Endodermal cell (in vitro differentiated cells): Measurements from ENCODE around the gene SUPT16H. TPM values are rescaled to one million over a fixed set of nuclear protein-coding genes. Genes with fewer than 3 reads are reported as not detected.

ENCODE experiments used
- DNase-seq: peaks from one replicate; pipeline ENCODE4 v3.0.0-alpha.2; 2017
- H3K27ac ChIP-seq: 2 replicates; pipeline ENCODE4 v1.5.1; 2013; ENCODE audit warnings: mild to moderate bottlenecking, low read depth, low read length, moderate library complexity
- H3K27me3 ChIP-seq: 2 replicates; pipeline ENCODE4 v1.6.1; 2013; ENCODE audit warnings: mild to moderate bottlenecking, low read length, moderate library complexity; ENCODE audit not compliant: insufficient read depth, control insufficient read depth, poor library complexity, severe bottlenecking
- H3K36me3 ChIP-seq: 2 replicates; pipeline ENCODE4 v1.7.0; 2013; ENCODE audit warnings: mild to moderate bottlenecking, low read length, moderate library complexity; ENCODE audit not compliant: control insufficient read depth, insufficient read depth
- H3K4me1 ChIP-seq: one replicate; pipeline ENCODE4 v1.7.0; 2013; ENCODE audit warnings: low read length; ENCODE audit not compliant: control insufficient read depth, insufficient read depth
- H3K4me3 ChIP-seq: 2 replicates; pipeline ENCODE4 v1.5.1; 2013; ENCODE audit warnings: mild to moderate bottlenecking, low read length, moderate library complexity
- H3K9ac ChIP-seq: 2 replicates; pipeline ENCODE4 v1.6.1; 2013; ENCODE audit warnings: mild to moderate bottlenecking, low read length, moderate library complexity; ENCODE audit not compliant: poor library complexity, severe bottlenecking; ENCODE audit errors: extremely low read depth
- H3K9me3 ChIP-seq: 2 replicates; pipeline ENCODE4 v1.6.1; 2013; ENCODE audit warnings: mild to moderate bottlenecking, low read length, moderate library complexity; ENCODE audit not compliant: control insufficient read depth
- H3K27ac Mint-ChIP-seq: 2 replicates; pipeline ENCODE4 v1.8.0; 2020; ENCODE audit warnings: mixed read lengths
- H3K27me3 Mint-ChIP-seq: 2 replicates; pipeline ENCODE4 v1.8.0; 2021; ENCODE audit warnings: mild to moderate bottlenecking, mixed read lengths; ENCODE audit not compliant: insufficient read depth
- H3K36me3 Mint-ChIP-seq: 2 replicates; pipeline ENCODE4 v1.8.0; 2020; ENCODE audit warnings: low read depth, mixed read lengths
- H3K4me1 Mint-ChIP-seq: 2 replicates; pipeline ENCODE4 v1.8.0; 2020; ENCODE audit warnings: mixed read lengths
- H3K4me3 Mint-ChIP-seq: 2 replicates; pipeline ENCODE4 v1.8.0; 2020; ENCODE audit warnings: mild to moderate bottlenecking, moderate library complexity, mixed read lengths
- H3K9me3 Mint-ChIP-seq: 2 replicates; pipeline ENCODE4 v1.8.0; 2020; ENCODE audit warnings: mild to moderate bottlenecking, mixed read lengths
- WGBS, 2 experiments: methylation state at CpG; one replicate each; pipeline versions ENCODE4 v1.1.5 to v1.1.7; 2013; ENCODE audit warnings: missing lambda C conversion rate in 2 of 2, mixed read lengths in 1 of 2; ENCODE audit not compliant: insufficient coverage in 1 of 2, insufficient read length in 1 of 2; 5-methylcytosine and 5-hydroxymethylcytosine counted together
- total RNA-seq, 2 donors: library from RNA; stranded (reverse); fragmentation: NEBNext Ultra II Directional in 1 of 2; extraction: Animal tissue kit (Norgen Biotek cat#: 25700) in 1 of 2; gene quantifications; 2 replicates in 1 of 2; 3 replicates in 1 of 2; pipeline ENCODE4 v1.2.1, GENCODE V29; 2021
- TF ChIP-seq, protein P1 (sequence below): fragments of 200-600 bp; sonication (generic); conservative IDR thresholded peaks from 2 replicates; pipeline ENCODE4 v1.5.0; 2021; ENCODE audit warnings: antibody characterized with exemption, mild to moderate bottlenecking

Gene SUPT16H
- total RNA-seq, 2 donors from 2014 or later = 147 to 181 TPM

DNA sequence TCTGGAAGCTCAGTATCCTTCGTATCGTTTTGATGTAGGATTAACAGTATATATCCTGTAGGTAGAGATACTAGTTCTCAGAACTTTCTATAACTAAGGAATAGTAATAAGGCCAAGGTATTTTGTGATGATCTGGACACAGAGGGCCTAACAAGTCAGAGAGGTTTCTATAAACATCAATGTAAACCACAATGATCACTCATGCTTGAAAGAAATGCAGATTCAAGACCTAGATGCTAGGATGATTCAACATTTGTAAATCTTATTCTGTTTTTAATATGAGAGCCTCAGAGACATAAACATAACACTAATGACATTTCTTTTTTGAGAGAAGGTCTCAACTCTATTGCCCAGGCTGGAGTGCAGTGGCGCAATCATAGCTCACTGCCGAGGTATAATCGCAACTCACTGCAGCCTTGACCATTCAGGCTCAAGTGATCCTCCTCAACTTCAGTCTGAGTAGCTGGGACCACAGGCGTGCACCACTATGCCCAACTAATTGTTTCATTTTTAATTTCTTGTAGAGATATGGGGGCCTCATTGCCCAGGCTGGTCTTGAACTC, 16.2 kb downstream of the SUPT16H start:
- Histone ChIP-seq H3K9ac (no peak overlapping the region), H3K4me3 (no peak overlapping the region), H3K27ac (no peak overlapping the region), H3K27me3 (no peaks in the 10 kb centered on the region), H3K36me3 (peaks cover 100% of the 10 kb centered on the region), H3K4me1 (no peaks in the 10 kb centered on the region), H3K9me3 (no peaks in the 10 kb centered on the region)
- DNase-seq = no peak
- WGBS, 2 experiments = 94 to 95% methylated on average over 4 to 6 of the region's 6 CpGs
- H3K36me3 Mint-ChIP-seq = peaks cover 90% of the 10 kb centered on the region
- no peaks in the 10 kb centered on the region for H3K27me3 Mint-ChIP-seq
- H3K9me3 Mint-ChIP-seq = no peaks in the 10 kb centered on the region
- no peak overlapping the region for H3K4me3 Mint-ChIP-seq
- H3K27ac Mint-ChIP-seq = no peak overlapping the region
- TF ChIP-seq, protein P1, sequence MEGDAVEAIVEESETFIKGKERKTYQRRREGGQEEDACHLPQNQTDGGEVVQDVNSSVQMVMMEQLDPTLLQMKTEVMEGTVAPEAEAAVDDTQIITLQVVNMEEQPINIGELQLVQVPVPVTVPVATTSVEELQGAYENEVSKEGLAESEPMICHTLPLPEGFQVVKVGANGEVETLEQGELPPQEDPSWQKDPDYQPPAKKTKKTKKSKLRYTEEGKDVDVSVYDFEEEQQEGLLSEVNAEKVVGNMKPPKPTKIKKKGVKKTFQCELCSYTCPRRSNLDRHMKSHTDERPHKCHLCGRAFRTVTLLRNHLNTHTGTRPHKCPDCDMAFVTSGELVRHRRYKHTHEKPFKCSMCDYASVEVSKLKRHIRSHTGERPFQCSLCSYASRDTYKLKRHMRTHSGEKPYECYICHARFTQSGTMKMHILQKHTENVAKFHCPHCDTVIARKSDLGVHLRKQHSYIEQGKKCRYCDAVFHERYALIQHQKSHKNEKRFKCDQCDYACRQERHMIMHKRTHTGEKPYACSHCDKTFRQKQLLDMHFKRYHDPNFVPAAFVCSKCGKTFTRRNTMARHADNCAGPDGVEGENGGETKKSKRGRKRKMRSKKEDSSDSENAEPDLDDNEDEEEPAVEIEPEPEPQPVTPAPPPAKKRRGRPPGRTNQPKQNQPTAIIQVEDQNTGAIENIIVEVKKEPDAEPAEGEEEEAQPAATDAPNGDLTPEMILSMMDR = no peak
- H3K4me1 Mint-ChIP-seq = no peaks in the 10 kb centered on the region

DNA sequence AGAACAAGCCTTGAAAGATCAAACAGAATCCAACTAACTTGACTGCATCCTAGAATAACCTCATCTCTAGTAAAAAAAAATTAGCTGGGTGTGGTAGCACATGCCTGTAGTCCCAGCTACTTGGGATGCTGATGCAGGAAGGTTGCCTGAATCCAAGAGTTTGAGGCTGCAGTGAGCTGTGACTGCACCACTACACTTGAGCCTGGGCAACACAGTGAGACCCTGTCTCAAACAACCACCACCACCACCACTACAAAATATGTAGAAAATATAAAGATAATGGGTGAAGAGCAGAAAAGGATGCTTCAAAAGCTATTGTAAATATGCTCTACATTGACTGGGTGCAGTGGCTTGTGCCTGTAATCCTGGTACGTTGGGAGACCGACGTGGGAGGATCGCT, 27.3 kb downstream of the SUPT16H start:
- 97 to 98% methylated on average over 4 of the region's 4 CpGs for WGBS, 2 experiments
- H3K9ac ChIP-seq = no peak overlapping the region
- Mint-ChIP-seq H3K9me3 (no peaks in the 10 kb centered on the region), H3K36me3 (peaks cover 88% of the 10 kb centered on the region), H3K4me1 (no peaks in the 10 kb centered on the region), H3K4me3 (no peak overlapping the region), H3K27me3 (no peaks in the 10 kb centered on the region), H3K27ac (peak overlapping the region; percentile 31)
- TF ChIP-seq, protein P1 = no peak
- H3K4me1 ChIP-seq = no peaks in the 10 kb centered on the region
- H3K9me3 ChIP-seq = no peaks in the 10 kb centered on the region
- H3K27me3 ChIP-seq = no peaks in the 10 kb centered on the region
- peaks cover 92% of the 10 kb centered on the region for H3K36me3 ChIP-seq
- H3K27ac ChIP-seq = no peak overlapping the region
- DNase-seq = no peak
- no peak overlapping the region for H3K4me3 ChIP-seq

DNA sequence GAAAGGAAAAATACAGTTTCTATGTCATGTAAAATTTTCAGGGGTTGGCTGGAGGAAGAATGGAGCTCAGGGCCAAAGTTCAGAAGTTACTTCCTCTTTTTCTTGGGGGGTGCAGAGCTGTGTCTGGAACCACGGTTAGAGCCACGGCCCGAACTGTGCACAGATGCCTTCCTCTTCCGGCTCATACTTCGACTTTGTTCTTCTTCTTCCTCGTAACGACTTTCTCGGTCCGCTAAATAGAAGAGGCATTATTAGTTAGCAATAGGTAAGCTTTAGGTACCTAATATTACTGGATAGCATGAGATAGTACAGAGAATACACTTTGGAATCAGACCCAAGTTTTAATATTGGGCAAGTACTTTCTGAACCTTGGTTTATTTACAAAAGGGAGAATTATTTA, 31.2 kb downstream of the SUPT16H start:
- H3K9ac ChIP-seq = no peak overlapping the region
- Mint-ChIP-seq H3K9me3 (no peaks in the 10 kb centered on the region), H3K36me3 (peaks cover 58% of the 10 kb centered on the region), H3K4me1 (peaks cover 6% of the 10 kb centered on the region), H3K27me3 (no peaks in the 10 kb centered on the region), H3K4me3 (no peak overlapping the region), H3K27ac (no peak overlapping the region)
- no peaks in the 10 kb centered on the region for H3K9me3 ChIP-seq
- no peak overlapping the region for H3K27ac ChIP-seq
- DNase-seq = no peak
- TF ChIP-seq, protein P1 = no peak
- H3K27me3 ChIP-seq = no peaks in the 10 kb centered on the region
- H3K4me1 ChIP-seq = no peaks in the 10 kb centered on the region
- WGBS, 2 experiments = 97 to 100% methylated on average over 1 to 9 of the region's 9 CpGs
- no peak overlapping the region for H3K4me3 ChIP-seq
- H3K36me3 ChIP-seq = peaks cover 66% of the 10 kb centered on the region
